Peyer's patch (tissue), 4 donors: Measurements from ENCODE around the gene LMBRD1. TPM values are rescaled to one million over a fixed set of nuclear protein-coding genes. Genes with fewer than 3 reads are reported as not detected.

Experiments used
- DNase-seq, 3 donors: peaks; one replicate each; pipeline ENCODE4 v3.0.0-alpha.2; 2017 to 2019
- H3K27ac ChIP-seq, 4 donors: fragments of 200-600 bp; sonication (generic); one replicate each; pipeline ENCODE4 v1.5.1; 2016 to 2019
- H3K27me3 ChIP-seq, 2 donors: fragments of 200-600 bp; sonication (generic); one replicate each; pipeline ENCODE4 v1.5.1; 2019
- H3K36me3 ChIP-seq, 3 donors: fragments of 200-600 bp; sonication (generic); one replicate each; pipeline ENCODE4 v1.5.1; 2016 to 2019
- H3K4me1 ChIP-seq, 4 donors: fragments of 200-600 bp; sonication (generic); one replicate each; pipeline ENCODE4 v1.5.1; 2016 to 2019
- H3K4me3 ChIP-seq, 4 donors: fragments of 200-600 bp; sonication (generic); 1 replicate in 3 of 4; 2 replicates in 1 of 4; pipeline ENCODE4 v1.5.1; 2016 to 2019; ENCODE audit warnings: mild to moderate bottlenecking in 1 of 4
- H3K9me3 ChIP-seq, 4 donors: fragments of 200-600 bp; sonication (generic); one replicate each; pipeline ENCODE4 v1.5.1; 2016 to 2019; ENCODE audit warnings: mild to moderate bottlenecking in 1 of 4
- CTCF ChIP-seq, 6 experiments: fragments of 450-650 bp in 4 of 6; fragments of 200-600 bp in 2 of 6; sonication (generic) in 1 of 6; IDR thresholded peaks; one replicate each; pipeline ENCODE4 v1.5.1; 2017 to 2019; ENCODE audit warnings: antibody characterized with exemption in 6 of 6, mild to moderate bottlenecking in 3 of 6, moderate library complexity in 1 of 6
- POLR2A ChIP-seq, 2 donors: fragments of 450-650 bp; IDR thresholded peaks; one replicate each; pipeline ENCODE4 v1.5.1; 2017; ENCODE audit warnings: antibody characterized with exemption in 2 of 2, mild to moderate bottlenecking in 2 of 2, moderate library complexity in 2 of 2
- total RNA-seq, 4 donors: library from RNA; depleted of rRNA; stranded (reverse); fragments of >200 nt; gene quantifications; one replicate each; pipeline ENCODE4 v1.1.0, GENCODE V29; 2016

The LMBRD1 gene
- total RNA-seq, 4 donors from 2014 or later: 31.4 to 103 (median 61.0) TPM

DNA sequence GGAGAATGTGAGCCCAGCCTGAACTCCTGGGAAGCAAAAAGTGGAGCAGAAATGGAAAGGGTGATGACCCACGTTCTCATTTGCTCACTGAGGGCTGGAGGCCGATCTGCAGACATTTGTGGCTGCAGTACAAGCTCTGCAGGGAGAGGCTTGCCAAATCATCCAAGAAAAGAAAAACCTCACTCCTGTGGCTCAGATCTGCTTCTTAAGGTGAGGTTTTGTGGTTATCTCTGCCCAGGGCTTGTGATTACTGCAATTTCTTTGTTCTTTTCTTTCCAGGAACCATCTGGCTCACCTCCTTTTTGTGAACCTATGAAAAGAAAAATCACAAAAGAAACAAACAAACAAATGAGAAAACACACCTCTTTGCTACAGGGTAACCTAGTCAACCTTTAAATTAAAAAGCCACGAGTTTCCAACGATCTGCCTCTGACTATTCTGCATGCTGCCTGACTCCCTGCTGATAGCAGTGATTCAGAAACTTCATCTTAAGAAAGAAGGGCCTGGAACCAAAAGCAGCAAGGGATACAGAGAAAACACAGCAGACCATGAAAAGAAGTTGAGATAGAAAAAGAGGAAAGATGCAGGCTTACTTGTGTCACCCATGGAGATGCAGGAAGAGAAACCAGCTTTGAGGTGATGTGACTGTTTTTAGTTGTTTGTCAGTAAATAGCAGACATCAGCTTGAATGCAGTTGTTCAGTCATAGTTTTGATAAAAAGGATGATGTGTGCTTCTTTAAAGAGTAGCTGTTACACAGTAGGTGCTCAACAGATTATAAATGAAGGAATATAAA, 165.1 kb downstream of the LMBRD1 start:
- no peak for TF ChIP-seq CTCF (IDR thresholded peaks at IDR 0.05)
- TF ChIP-seq POLR2A (IDR thresholded peaks at IDR 0.05): no peak
- H3K27me3 ChIP-seq: no peaks in the 10 kb centered on the region
- no peaks in the 10 kb centered on the region for H3K9me3 ChIP-seq
- no peak for DNase-seq
- no peaks in the 10 kb centered on the region for H3K4me1 ChIP-seq
- no peak overlapping the region for H3K4me3 ChIP-seq
- no peak overlapping the region for H3K27ac ChIP-seq
- no peaks in the 10 kb centered on the region for H3K36me3 ChIP-seq

- no peak overlapping the region for H3K27ac ChIP-seq
- H3K9me3 ChIP-seq: no peaks in the 10 kb centered on the region
- H3K27me3 ChIP-seq: no peaks in the 10 kb centered on the region
- H3K4me1 ChIP-seq: no peaks in the 10 kb centered on the region
- TF ChIP-seq CTCF (IDR thresholded peaks at IDR 0.05): no peak
- TF ChIP-seq POLR2A (IDR thresholded peaks at IDR 0.05): no peak
- no peaks in the 10 kb centered on the region for H3K36me3 ChIP-seq
- no peak overlapping the region for H3K4me3 ChIP-seq
- no peak for DNase-seq
Measured at GRCh38 chr6:69630767-69631166, 166.0 kb downstream of the LMBRD1 start.

- Histone ChIP-seq H3K4me3 (no peak overlapping the region), H3K4me1 (no peaks in the 10 kb centered on the region), H3K36me3 (no peaks in the 10 kb centered on the region), H3K27me3 (no peaks in the 10 kb centered on the region), H3K27ac (no peak overlapping the region), H3K9me3 (no peaks in the 10 kb centered on the region)
- no peak for DNase-seq
- TF ChIP-seq POLR2A (IDR thresholded peaks at IDR 0.05): no peak
- no peak for TF ChIP-seq CTCF (IDR thresholded peaks at IDR 0.05)
Measured at GRCh38 chr6:69627625-69628024, 169.2 kb downstream of the LMBRD1 start.

DNA sequence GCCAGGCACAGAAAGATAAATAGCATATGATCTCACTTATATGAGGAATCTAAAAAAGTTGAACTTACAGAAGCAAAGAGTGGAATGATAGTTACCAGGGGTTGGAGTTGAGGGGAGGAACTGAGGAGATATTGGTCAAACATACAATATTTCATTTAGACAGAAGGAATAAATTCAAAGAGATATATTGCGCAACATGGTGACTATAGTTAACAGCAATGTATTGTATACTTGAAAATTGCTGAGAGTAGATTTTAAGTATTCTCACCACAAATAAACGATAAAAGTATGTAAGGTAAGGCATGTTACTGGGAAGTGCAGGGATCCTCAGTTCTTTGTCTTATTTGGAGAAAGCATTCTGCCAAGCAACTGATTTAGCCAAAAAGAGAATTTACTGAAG, 171.9 kb downstream of the LMBRD1 start:
- H3K4me1 ChIP-seq: no peaks in the 10 kb centered on the region
- H3K27ac ChIP-seq: no peak overlapping the region
- no peak for DNase-seq
- H3K9me3 ChIP-seq: no peaks in the 10 kb centered on the region
- TF ChIP-seq CTCF (IDR thresholded peaks at IDR 0.05) (no peak), POLR2A (IDR thresholded peaks at IDR 0.05) (no peak)
- no peak overlapping the region for H3K4me3 ChIP-seq
- H3K36me3 ChIP-seq: no peaks in the 10 kb centered on the region
- H3K27me3 ChIP-seq: no peaks in the 10 kb centered on the region

Other genes with a start within 250 kb of the LMBRD1 start
- 1 to 10 TPM in 1 of 4 donors, under 1 TPM in 3; 0.35 to 5.0 (median 0.62) TPM for gene COL19A1, start 69.5 kb upstream of the LMBRD1 start, total RNA-seq